Measurements from ENCODE around the gene TRPM6.
"Not testable (repeated sequence)": the region's sequence is repeated elsewhere in the genome, so short reads cannot be mapped to it uniquely, and the experiment has no call there.

Gene TRPM6

DNA sequence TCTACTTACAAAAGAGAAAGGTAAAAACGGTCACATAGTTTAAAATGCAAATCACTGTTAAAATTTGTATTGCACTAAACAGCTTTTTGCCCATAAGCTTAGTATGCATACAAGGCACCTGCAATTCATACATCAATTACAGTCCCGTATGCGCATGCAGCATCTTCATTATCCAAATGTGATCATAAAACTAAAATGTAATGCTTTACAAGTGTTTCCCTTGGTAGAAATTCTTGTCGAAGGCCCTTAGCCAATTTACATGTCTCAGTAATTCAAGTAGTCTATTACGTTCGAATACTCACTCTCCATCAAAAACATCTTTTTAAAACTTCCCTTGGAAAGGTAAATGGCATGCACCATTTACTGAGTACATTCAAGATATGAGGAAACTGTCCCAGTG, 32.6 kb downstream of the TRPM6 start:
- no peak for DNase-seq

DNA sequence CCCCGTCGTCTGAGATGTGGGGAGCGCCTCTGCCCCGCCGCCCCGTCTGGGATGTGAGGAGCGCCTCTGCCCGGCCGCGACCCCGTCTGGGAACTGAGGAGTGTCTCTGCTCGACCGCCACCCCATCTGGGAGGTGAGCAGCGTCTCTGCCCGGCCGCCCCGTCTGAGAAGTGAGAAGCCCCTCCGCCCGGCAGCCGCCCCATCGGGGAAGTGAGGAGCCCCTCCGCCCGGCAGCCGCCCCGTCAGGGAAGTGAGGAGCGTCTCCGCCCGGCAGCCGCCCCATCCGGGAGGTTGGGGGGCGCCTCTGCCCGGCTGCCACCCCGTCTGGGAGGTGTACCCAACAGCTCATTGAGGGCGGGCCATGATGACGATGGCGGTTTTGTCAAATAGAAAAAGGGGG, 34.7 kb downstream of the TRPM6 start:
- DNase-seq: not testable (repeated sequence)

DNA sequence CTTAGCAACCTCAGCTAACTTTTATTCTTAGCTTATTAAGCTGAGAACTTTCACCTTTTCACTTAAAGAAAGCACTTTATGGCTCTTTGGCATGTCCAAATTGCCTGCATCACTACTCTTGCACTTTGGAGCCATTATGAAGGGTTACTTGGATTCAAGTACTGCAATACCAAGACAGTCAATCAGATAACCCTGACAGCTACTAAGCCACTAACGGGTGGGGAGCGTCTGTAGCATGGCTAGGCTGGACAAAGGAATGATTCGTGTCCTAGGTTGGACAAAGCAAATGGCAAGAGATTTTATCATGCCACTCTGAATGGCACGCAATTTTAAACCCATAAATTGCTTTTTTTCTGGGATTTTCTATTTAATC, 39.6 kb downstream of the TRPM6 start:
- DNase-seq: no peak

DNA sequence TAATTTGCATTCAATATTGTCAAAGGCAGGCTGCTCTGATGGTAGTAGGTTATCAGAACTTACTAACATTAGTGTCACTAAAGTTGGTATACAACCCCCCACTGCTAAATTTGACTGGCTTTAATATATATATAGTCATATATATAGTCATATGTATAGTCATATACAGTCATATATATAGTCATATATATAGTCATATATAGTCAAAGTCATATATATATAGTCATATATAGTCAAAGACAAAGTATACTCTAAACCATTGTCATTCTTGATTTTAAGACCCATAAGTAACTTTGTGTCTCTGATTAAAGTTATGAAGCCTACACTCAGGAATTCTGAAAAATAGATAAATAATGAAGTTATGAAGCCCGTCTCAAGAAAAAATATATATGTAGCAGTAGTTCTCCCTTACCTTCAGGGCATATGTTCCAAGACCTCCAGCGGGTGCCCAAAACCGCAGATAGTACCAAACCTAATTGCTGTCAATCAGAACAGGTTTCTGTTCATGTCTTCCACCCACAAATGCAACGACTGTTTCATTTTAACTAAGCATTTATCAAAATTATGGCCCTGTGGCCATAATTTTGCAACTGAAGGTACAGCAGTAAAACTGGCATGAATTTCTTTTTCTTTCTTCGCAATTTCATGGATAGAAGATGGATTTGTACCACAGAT, 40.1 kb downstream of the TRPM6 start:
- DNase-seq: no peak

DNA sequence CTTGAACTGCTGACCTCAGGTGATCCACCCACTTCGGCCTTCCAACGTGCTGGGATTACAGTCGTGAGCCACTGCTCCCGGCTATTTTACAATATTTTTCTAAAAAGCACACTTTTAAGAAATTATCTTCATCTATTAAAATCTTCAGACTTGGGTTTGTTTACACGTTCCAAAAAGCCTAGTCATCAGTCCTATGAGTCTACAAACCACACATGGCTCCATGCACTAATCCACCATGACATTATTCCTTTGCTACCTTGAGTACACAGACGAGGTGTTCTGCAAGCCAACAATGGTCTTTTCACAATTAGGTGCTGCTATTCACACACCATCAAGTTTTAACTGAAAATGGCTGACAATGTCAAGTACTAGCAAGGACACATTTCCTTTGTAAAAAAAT, 41.0 kb downstream of the TRPM6 start:
- no peak for DNase-seq

DNA sequence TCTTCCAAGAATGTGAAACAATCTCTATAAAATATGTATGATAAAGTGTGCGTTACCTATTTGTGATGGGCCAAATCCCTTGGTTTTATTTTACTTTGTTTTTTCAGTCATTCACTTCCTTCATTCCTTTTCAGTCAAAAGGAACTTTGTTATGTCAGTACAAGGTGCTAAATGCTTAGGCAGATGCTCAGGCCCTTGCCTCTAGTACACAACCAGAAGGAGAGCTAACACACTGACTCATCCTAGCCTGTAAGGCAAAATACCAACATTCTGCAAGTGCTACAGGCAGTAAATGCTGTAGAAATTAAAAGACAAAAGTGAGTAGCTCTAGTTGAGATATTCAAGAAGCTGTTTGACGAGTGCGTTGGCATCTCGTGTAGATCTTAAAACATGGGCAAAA, 49.4 kb downstream of the TRPM6 start:
- no peak for DNase-seq

DNA sequence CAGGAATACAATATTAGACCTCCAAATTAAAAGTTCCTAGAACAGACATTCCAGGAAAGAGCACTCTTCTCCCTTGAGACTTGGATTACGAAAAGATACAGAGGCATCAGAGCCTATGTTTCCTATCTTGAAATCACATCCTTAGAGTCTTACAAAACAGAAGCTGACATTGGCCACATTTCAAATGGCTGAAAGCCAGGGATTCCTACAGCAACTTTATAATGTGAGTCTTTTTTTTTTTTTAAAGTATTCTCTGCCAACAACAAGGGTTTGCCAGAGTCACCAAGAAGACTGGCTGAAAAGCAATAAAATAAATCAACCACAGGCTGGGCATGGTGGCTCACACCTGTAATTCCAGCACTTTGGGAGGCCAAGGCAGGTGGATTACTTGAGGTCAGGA, 63.1 kb downstream of the TRPM6 start:
- no peak for DNase-seq

DNA sequence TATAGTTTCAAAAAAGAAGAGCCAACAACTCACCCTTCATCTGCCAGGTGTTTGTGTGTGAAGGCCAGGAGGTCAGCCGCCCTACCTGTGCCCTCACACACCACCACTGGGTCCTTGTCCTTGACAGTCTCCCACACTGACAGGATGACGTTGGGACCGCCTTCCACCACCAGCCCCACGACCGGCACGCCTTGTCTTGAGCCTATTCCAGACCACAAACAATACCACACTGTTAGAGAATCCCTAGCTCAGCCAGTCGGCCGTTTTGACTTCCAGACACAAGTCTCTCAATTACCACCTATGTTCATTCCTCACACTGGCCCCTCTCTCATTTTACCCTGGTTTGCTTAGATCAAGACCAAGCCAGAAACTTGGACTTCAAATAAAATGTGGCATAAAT, 66.1 kb downstream of the TRPM6 start:
- DNase-seq: no peak

DNA sequence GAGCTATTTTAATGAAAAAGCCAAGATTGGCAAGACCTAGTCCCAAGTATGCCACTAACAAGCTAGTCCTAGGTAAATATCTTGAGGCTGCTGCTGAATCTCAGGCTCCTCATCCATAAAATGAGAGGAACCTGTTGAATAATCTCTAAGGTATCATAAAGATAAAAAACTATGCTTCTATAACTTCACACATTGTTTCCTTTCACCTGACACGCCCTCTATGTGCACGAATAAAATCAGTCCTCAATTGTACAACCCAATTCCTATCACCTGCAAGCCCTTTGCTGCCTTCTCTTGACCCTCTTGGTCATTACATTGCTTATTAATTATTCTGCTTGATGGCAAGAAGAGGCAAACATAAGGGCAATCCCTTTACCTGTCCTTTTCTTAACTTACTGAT, 69.9 kb downstream of the TRPM6 start:
- no peak for DNase-seq

DNA sequence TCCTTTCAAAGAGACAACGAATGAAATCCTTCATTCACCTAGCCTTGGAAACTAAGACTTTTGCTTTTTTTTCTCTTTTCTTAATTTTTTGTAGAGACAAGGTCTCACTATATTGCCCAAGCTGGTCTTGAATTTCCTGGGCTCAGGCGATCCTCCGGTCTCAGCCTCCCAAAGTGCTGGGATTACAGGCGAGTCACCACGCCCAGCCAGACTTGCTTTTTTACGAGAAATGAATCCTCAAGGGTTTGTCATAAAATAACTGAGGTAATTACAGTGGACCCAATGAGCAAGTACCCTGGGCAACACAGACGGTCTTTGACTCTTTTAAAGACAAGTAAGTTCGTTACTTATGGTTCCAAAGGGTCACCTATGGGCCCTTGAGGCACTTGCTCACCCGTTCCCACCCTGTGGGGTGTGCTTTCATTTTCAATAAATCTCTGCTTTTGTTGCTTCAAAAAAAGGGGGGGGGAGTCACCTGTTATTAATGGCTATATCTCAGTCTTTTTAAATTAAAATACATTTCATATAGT, 70.4 kb downstream of the TRPM6 start:
- no peak for DNase-seq

DNA sequence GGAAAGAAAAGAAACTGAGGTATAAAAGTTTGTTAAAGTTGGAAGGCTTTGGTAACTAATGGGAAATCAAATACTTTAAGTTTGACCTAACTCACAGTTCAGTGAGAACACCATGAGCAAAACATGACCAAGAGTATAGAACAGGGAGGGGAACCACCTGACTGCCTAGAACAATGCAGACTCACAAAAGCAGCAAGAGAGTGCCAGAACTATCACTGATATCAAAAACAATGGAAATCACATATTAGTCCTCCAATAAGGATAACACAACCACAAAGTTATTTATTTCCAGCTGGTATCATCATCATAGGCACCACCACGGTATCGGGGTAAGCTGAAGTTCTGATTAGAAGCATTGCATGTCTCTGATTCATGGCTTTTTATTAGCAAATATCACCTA, 77.5 kb downstream of the TRPM6 start:
- no peak for DNase-seq

DNA sequence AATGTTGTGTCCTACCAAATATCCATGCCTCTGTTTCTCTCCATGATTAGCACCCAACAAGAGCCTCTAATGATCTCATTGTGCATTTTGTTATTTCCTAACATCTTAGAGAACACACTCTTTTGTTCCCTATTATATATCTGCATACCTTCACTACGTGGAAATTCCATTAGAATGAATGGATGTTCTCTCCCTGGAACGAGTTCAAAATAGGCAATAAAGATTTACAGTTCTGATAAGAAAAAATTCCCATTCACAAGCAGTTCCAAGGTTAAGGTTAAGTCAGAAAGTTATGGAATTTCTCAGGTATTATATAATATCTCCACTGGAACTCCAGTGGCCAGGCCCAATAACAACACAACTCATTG, 83.7 kb downstream of the TRPM6 start:
- no peak for DNase-seq

DNA sequence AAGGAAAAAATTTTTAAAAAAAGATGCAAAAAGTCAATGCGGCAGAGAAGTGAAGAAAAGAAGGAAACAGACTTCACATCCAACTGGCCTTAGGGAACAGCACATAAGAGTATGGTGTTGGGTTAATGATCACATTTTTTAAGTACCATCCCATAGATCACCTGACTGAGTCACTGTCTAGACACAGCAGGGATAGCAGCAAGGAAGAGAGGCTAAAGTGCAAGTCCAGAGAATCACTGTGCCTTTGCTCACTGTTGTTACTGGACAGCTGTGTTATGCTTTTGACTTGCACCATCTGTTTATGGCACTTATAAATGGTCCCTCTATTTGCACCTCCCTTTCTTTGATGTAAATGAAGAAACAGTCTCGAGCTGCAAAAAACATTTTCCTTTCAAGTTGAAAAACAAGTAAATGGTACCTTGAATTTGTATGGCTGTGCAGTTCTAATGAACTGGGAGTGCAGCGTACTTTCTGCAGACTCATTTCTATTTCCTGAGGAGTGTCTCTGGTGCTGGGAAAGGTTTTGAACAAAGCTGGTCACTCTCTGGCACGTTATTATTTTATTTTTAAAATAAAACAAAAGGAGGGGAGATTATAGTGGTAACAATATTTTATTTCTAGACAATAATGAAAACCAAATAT, 84.2 kb downstream of the TRPM6 start:
- DNase-seq: no peak

DNA sequence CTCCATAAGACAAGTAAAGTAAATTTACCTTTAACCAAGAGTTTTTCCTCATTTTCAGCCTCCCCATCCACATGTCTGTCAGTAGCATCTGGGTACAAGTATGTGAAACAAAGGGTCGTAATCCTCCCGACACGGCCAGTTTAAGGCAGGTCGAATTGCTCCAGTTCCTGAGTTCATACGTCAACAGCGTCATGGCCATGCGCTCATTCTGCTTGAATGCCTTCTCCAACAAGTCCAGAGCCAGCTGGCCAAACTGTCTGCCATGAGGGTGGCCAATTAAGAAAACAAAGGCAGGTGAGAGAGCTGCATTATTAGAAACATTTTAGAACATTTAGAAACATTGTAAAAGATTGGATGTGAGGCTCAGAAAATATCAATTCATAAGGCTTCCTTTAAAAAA, 87.5 kb downstream of the TRPM6 start:
- DNase-seq: no peak

DNA sequence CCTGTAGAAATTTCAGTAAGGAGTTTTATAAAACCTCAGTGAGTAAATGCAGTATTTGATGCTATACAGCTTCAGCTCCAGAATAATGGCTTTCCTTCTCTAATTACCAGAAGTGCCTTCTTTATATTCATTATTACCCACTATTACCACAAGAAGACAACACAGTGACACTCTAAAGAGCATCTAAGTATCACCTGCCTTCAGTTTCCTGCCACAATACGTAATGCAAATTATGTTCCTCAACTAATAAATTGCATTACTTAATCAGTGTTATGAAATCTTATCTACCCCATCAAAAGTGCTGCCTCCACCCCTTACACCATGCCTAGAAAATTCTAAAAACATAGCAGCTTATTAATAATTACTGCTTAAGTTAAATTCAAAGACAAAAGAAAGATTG, 91.9 kb downstream of the TRPM6 start:
- no peak for DNase-seq

DNA sequence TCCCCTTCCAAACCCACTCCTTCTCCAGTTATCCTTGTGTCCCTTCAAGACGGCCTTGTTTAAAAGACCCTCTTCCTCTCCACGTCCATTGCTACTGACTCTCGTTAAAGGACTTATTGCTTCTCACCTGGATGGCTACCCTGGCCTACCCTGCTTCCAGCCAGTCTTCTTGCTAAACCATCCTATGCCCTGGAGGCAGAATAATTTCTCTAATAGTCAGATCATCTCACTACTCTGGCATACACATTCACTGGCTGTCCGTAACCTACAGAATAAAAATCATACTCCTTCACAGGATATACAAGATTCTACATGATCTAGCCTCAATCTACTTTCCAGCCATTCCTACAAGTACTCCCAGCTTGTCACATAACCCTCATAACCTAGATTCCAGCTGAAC, 92.6 kb downstream of the TRPM6 start:
- DNase-seq: no peak

DNA sequence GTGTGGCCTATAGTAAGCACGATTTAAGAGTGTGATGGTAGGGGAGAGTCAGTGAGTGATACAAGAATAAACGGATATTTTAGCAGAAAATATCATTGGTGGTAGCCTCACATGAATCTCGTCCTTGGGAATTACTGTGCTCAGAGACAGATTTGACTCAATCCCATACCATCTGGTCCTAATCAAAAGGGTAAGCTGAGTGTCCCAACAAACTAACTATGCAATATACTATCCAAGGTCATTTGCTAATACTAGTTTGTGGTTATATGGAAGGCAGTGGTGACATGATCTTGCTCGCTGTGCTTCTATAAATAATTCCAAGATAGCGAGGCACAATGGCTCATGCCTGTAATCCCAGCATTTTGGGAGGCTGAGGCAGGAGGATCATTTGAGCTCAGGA, 103.2 kb downstream of the TRPM6 start:
- no peak for DNase-seq

DNA sequence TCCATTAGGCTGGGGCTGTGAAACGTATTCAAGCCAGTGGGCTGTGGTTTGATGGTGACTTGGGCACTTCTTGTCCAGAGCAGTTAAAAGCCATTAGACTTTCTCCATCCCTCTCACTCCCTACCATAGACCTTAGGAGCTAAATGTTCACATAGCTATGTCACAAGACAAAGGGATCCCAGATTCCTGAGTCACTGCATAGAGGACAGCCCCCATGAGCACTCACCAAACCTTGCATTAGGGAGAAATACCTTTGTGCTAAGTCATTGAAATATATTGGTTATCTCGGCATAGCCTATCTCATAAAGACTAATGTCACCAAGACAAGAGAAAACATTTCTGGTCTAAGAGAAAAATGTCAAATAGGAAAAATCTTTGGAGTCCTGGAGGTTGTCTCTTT, 104.3 kb downstream of the TRPM6 start:
- no peak for DNase-seq

DNA sequence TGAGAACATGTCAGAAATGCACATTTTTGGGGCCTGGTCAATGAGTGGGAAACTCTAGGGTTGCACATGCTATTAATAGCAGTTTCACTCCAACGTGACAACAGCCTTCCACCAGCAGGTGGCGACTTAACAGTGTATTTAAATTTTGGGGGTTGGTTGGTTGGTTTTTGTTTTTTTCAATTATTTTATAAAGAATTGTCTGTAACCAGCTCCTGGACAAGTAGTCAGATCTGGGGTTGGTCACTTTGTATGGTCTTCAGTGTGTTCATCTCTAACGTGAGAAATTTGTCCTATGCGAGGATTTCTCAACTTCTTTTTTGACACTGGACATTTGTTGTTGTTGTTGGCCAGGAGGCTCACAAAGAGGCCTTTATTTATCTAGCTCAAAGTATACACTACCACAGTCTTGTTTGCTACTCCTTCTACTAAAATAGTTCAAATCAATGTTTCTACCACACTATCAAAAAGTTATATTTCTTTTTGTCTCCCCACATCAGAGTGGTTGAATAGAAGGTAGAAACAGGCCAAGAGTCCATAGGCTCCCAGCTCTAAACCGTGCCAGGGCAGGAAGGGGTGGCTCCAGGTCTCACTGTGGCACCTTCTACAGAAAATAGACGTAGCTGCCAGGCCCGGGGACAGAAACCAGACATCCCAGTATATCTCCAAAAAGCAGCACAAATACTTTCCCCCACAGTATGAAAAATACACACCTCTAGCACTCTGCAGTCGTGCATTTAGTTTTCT, 110.4 kb downstream of the TRPM6 start:
- peak; percentile 3 for DNase-seq

DNA sequence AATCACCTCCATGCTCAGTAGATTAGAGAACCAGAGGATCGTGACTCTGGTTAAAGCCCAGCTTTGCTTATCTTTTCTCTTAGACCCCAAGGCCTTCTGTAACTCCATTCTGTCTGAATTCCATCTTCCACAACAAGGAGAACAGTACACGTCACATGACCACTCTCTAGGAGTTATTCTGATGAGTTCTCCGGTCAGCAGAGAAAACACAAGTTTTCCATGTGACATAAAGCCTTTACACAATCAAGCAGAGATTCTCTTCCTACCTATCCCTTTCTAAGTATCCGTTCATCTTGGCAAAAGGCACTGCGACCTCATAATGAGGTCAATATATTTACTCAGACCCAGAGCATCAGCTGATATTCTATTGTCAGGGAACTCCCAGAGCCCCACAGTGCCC, 112.3 kb downstream of the TRPM6 start:
- no peak for DNase-seq

DNA sequence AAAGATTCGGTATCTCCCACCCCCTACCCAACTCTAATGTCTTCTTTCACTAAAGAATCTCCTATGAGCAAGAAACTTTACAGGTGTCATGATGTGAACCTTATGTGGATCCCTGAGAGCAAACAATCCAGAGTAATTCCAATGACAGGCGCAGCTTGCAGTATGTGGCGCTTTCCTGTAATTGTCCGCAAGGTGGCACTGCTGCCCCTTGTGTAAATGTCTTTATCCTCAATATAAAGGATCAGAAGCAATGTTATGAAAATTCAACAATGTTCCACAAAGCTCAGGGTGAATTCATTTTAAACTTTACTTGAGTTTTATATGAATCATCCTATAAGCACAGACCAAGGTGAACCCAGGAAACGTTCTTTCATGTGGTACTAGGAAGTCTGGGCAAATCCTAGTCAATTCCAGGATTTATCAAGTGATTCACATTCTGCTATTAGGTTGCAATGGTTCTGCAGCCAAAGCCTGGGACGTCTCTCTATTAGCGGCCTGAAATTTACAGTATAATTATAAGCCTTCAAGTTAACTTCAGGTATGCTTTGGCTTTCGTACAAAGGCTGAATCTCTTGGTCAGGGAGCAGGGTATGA, 113.7 kb downstream of the TRPM6 start:
- DNase-seq: peak; percentile 57

DNA sequence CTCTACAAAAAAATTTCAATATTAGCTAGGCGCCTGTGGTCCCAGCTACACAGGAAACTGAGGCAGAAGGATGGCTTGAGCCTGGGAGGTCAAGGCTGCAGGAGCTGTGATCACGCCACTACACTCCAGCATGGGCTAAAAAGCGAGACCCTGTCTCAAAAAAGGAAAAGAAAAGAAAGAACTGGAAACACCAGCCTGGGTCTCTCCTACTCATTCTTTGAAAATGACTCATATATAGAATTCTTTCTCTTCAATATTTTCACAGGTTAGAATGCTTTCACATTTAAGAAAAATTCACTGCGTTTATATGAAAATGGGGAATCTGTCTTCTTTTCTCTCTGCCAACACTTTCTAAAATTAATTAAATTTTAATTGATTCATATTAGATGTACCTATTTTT, 115.6 kb downstream of the TRPM6 start:
- no peak for DNase-seq

DNA sequence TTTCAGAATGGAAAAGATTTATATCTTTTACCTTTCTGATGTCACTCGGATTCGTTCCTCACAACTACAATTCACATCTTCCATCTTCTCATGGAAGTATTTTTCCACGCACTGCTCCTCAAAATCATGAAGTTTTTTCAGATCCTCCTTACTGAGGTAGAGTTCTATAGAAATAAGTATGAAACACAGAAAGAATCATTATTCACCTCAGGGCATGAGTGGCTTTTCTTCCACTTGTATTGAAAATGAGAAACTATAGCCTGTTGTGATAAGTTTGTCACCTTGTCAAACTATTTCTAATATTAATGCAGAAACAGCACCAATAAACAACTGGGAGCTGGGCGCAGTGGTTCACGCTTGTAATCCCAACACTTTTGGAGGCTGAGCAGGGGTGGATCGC, 116.0 kb downstream of the TRPM6 start:
- DNase-seq: no peak

DNA sequence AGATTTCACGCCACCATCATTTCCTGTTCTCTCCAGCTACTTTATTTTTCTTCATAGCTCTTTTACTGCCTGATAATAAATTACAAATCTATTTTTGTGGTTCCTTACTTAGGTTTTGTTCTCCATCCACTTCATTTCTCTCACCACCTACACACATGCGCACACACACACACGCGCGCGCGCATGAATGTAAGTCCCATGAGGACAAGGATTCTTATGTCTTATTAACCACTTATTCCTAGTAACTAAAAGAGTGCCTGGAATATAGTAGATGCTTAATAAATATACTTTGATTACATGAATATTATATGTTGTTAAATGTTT, 116.5 kb downstream of the TRPM6 start:
- no peak for DNase-seq

All from GDM1 (cell line).